Measurements from ENCODE around the gene TPRN.
"Not testable (repeated sequence)": the region's sequence is repeated elsewhere in the genome, so short reads cannot be mapped to it uniquely, and the experiment has no call there.

Gene TPRN, protein sequence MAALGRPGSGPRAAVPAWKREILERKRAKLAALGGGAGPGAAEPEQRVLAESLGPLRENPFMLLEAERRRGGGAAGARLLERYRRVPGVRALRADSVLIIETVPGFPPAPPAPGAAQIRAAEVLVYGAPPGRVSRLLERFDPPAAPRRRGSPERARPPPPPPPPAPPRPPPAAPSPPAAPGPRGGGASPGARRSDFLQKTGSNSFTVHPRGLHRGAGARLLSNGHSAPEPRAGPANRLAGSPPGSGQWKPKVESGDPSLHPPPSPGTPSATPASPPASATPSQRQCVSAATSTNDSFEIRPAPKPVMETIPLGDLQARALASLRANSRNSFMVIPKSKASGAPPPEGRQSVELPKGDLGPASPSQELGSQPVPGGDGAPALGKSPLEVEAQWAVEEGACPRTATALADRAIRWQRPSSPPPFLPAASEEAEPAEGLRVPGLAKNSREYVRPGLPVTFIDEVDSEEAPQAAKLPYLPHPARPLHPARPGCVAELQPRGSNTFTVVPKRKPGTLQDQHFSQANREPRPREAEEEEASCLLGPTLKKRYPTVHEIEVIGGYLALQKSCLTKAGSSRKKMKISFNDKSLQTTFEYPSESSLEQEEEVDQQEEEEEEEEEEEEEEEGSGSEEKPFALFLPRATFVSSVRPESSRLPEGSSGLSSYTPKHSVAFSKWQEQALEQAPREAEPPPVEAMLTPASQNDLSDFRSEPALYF

DNA sequence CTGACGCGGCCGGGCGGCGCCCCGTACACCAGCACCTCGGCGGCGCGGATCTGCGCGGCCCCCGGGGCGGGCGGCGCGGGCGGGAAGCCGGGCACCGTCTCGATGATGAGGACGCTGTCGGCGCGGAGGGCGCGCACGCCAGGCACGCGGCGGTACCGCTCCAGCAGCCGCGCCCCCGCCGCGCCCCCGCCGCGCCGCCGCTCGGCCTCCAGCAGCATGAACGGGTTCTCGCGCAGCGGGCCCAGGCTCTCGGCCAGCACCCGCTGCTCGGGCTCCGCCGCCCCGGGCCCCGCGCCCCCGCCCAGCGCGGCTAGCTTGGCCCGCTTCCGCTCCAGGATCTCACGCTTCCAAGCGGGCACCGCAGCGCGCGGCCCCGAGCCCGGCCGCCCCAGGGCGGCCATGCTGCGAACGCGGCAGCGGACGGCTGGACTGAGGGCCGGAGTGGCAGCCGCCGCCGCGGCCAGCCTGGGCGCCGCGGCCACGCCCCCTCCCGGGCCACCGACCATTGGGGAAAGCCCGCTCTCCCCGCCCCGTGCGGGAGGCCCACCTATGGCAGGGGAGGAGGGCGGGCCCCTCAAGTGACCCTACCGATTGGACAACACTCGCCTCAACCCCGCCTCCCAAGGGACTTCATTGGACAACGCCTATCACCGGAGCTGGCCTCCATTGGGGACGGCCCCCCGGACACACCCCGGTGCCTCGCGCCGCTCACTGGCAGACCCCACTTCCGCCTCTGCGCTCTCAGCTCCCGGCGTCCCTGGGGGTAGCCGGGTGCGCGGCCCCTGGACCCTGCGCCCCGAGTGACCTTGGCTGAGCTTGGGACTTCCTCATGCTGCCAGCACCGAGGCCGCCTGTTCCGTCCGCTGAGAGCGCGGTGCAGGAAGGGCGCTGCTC lies at the start of gene TPRN:
Gene TPRN (minus strand): TSS at position 431 of the 894 bp plus-strand sequence. CDS start 30 bp downstream, at position 401.
- peak; percentile 98 for DNase-seq

DNA sequence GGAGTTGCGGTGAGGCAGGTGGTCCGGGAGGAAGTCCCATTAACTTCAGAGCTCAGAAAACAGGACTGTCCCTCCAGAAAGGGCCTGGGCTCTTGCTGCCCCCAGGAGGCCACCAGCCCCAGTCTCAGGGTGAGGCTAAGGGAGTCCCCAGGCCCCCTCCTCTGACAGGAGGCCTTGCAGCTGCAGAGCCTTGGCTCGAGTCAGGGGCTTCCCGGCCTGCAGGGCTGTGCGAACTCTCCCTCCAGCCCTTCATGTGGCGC lies 47.3 kb upstream of the TPRN start:
- no peak for DNase-seq

DNA sequence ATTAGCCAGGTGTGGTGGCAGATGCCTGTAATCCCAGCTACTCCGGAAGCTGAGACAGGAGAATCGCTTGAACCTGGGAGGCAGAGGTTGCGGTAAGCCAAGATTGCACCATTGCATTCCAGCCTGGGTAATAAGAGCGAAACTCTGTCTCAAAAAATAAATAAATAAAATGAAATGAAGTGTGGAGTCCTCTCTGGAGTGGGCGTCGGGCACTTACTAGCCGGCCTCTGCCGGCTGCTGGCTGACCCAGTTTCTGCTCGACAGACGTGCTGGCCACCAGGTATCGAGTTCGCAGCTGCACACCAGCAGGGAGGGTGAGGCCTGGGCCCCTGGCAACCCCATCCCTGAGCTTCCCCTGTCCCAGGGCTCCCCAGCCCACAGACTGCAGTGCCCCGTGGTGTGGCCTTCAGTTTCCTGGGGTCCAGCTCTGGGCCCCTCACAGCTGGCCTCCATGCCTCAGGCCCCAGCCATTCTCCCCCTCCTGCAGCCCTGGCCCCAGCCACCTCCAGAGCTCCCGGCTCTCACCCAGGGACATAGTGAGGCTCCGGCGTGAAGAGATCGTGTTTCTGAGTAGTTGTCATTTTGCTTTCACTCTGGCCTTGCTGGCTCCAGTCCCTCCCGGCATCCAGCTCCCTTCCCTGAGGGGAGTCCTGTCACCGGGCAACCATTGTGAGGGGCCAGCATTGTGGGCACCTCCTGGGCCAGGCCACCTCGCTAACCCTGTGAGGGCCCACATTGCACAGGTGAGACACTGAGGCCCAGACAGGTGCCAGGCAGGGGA lies 46.8 kb upstream of the TPRN start:
- DNase-seq = no peak

DNA sequence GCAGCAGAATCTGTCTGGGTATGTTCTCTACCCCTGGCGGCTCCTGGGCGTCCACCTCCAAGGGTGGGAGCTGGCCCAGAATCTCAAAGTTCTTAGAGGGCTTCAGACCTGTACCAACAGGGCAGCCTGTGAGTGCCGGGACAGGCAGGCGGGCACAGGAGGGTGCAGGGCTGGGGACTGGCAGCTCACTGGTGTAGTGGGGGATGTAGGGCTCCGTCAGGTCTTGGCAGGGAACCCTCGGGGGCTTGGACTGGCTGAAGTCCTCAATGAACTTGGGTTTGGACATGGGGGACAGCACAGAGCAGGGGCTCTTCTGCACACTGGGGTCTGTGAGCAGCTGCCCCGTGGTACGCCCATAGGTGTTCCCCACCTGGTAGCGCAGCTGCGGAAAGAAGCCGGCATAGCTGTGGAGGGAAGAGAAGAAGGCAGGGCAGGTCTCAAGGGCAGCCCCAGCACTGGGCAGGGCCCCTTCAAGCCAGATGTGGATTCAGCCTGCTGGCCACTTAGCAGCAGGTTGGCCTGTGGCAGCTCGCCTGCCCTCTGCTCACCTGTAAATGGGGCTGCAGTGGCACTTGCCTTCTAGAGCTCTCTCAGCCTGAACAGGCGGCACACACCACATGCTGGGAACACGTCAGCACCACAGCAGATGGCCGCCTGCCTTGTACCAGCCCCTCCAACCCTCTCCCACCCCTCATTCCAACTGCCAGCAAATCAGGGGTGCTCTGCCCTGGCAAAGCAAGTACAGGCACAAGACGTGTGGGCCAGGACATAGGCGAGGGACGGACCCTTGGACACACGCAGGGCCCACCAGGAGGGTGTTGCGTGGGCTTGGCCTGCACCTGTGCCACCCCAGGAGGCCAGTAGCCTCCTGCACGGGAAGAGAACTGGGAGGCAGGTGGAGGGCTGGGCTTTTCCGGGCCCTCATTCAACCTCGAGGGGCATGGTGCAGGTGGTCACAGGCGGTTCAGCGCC lies 45.2 kb upstream of the TPRN start:
- no peak for DNase-seq

DNA sequence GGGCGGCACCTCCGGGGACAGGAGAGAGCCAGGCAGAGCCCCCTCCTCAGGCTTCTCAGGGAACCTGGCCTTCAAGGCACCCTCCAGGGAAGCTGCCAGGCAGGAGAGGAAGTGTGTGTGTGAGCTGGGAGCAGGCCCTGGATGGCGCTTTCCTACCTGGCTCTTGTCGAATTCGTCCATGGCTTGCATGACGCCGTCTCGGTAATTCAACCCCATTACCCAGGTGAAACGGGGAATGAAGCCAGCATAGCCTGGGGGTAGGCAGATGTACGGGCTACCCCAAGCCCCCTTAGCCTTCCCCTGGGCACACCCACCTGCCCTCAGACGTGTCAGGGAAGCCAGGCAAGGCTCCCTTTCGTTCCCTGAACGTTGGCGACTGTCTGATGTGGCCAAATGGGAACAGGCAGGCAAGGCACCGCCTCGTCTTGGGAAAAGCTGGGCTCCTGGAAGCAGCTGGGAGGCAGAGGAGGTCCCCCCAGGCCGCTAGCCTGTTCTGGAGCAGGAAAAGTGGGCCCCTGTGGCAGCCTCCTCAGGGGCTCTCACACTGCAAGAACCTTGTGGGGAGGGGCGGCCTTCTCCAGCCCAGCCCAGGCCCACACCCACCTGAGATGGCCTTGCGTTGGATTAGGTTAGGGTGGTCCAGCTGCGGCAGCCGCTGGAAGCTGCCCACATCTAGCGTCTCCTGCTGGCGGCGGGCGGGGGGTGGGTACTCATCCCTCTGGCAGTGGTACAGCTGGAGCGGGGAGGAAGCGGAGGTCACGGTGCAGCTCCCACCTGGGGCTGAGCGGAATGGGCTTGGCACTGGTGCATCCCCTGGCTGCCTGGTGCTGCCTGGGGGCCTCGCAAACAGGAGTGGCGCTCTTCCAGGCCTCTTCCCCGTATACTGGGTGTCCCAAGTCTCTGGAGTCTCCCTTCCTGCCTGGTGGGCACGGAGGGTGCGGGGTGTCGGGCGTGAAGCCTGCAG lies 44.2 kb upstream of the TPRN start:
- no peak for DNase-seq

DNA sequence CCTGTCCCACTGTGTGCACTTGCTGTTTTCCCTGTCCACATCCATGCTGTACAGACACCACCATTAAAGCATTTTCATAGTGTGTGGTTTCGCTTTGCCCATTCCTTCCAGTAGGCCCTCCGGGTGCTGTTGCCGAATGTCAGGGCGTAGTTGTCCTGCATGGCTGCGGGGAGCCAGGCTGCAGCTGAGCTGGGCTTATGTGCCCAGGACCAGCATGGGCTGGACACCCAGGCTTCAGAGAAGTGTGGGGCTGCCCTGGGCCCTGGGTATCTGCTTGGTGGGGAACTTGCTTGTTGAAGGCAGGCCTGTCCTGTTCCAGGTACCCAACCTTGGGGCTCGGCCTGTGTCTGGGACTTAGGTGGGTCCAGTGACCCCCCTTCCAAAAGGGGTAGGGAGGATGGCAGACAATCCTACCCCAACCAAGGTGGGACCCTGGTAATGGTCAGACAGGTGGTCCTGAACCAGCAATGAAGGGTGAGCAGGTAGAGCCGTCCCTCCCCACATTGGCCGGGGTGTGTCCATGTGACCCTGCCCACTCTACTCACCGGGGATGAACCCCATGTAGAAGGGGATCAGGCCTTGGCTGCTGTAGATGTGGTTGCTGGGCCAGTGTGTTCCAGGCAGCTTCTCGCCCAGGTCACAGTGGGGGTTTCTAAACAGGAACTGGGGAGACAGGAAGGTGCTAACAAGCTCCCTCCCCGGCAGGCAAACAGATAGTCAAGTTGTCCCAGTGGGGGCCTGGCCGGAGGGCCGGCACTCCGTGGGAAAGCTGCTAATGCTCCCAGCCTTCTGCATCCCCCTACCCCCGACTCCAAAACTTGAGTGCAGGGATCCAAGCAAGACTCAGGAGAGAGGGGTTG lies 43.3 kb upstream of the TPRN start:
- DNase-seq = no peak

DNA sequence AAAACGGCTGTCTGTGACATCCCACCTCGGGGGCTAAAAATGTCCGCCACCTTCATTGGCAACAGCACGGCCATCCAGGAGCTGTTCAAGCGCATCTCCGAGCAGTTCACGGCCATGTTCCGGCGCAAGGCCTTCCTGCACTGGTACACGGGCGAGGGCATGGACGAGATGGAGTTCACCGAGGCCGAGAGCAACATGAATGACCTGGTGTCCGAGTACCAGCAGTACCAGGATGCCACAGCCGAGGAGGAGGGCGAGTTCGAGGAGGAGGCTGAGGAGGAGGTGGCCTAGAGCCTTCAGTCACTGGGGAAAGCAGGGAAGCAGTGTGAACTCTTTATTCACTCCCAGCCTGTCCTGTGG lies 42.7 kb upstream of the TPRN start:
- not testable (repeated sequence) for DNase-seq

DNA sequence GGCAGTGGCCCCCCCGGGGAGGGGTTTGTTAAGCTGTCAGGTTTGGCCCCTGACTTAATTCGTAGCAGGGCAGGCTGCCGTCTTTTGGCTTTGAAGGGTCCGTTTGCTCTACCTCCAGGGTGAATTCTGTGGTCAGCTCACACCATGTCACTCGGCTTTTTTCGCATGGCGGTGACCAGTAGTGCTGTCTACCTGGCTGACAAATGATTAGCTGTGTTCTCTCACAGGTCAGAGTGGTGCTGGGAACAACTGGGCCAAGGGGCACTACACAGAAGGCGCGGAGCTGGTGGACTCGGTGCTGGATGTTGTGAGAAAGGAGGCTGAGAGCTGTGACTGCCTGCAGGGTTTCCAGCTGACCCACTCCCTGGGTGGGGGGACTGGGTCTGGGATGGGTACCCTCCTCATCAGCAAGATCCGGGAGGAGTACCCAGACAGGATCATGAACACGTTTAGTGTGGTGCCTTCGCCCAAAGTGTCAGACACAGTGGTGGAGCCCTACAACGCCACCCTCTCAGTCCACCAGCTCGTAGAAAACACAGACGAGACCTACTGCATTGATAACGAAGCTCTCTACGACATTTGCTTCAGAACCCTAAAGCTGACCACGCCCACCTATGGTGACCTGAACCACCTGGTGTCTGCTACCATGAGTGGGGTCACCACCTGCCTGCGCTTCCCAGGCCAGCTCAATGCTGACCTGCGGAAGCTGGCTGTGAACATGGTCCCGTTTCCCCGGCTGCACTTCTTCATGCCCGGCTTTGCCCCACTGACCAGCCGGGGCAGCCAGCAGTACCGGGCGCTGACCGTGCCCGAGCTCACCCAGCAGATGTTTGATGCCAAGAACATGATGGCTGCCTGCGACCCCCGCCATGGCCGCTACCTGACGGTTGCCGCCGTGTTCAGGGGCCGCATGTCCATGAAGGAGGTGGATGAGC lies 42.0 kb upstream of the TPRN start:
- DNase-seq = no peak

DNA sequence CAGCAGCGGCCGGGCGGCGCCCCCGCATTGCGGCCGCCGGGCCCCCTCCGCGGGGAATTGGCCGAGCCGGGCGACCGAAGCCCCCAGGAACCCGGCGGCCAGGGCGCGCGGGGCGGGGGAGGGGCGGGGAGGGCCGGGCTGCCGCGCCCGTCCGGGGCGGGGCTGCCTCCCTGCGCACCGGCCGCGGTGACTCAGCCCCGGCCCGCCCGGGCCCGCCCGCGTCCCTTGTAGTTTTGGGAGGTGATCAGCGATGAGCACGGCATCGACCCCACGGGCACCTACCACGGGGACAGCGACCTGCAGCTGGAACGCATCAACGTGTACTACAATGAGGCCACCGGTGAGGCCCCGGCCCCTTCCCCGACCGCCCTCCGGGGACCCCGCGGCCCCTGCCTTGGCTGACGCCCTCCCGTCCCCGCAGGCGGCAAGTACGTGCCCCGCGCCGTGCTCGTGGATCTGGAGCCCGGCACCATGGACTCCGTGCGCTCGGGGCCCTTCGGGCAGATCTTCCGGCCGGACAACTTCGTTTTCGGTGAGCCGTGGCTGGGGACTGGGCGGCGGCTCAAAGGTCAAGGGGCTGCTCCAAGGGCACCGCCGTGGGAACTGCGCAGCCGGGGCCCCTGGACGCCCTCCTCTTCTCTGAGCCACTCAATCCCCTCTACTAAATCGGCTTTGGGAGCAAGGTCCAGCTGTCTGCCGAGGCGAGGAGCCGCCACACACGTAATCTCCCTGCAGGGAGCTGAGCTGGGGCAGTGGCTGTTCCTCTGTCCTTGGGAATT lies 41.1 kb upstream of the TPRN start:
- DNase-seq = no peak

DNA sequence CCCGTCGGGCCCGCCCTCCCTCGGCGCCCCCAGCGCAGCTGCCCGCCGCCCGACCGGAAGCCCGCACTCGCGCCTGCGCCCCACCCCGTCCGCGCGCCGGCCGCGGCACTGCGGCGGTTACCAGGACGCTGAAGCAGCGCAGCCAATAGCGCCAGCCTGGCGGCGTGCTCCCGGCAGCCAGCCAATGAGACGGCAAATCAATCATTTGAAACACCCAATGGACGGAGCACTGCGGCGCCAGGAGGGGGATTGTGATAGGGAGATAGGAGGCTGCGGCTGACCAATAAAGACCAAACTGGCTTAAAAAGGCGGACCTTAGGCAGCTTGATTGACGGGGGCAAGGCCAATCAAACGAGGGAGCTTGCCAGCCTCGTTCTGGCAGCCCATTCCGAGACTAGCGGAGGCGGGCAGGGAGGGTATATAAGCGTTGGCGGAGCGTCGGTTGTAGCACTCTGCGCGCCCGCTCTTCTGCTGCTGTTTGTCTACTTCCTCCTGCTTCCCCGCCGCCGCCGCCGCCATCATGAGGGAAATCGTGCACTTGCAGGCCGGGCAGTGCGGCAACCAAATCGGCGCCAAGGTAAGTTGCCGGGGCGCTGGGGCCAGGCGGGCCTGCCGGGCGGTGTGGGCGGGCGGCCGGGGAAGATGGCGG lies 40.4 kb upstream of the TPRN start, which contains the start of gene TUBB4B:
Gene TUBB4B (plus strand): TSS at position 447 of the 649 bp plus-strand sequence. CDS start 74 bp downstream, at position 521.
- peak; percentile 100 for DNase-seq

DNA sequence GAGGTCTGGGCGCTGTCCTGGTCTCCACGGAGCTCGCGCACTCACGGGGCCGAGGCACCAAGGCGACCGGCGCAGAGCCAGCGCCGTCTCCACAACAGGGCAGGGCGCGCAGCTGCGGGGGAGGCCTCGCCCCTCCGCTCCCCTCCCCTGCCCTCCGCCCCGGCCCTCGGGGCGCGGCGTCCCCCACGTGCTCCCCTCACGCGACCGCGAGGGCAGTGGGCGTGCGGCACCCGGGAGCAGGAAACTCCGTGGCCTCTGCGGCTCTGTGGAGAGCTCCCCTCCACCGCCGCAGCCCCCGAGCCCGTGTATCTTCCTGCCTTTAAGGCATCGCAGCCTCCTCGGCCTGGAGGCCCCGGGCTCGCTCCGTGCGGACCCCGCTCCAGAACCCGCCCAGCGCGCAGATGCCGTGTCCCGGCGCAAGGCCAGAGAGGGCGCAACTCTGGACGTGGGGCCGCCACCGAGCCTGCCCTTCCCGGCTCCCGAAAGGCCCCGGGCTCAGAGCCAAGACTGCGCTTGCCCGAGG lies 39.8 kb upstream of the TPRN start:
- peak; percentile 88 for DNase-seq

DNA sequence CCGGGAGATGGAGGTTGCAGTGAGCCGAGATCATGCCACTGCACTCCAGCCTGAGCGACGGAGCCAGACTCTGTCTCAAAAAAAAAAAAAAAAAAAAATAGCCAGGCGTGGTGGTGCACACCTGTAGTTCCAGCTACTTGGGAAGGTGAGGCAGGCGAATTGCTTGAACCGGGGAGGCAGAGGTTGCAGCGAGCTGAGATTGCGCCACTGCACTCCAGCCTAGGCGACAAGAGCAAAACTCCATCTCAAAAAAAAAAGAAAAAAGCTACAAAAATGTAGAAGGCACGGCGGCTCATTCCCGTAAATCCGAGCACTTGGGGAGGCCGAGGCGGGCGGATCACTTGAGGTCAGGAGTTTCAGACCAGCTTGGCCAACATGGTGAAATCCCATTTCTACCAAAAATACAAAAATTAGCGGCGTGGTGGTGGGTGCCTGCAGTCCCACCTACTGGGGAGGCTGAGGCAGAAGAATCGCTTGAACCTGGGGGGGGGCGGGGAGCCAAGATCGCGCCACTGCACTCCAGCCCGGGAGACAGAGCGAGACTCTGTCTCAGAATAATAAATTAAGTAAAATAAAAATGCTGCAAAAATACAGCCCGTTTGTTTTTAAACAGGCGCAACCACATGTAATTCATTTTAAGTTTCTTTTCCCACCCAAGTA lies 39.1 kb upstream of the TPRN start:
- not testable (repeated sequence) for DNase-seq

DNA sequence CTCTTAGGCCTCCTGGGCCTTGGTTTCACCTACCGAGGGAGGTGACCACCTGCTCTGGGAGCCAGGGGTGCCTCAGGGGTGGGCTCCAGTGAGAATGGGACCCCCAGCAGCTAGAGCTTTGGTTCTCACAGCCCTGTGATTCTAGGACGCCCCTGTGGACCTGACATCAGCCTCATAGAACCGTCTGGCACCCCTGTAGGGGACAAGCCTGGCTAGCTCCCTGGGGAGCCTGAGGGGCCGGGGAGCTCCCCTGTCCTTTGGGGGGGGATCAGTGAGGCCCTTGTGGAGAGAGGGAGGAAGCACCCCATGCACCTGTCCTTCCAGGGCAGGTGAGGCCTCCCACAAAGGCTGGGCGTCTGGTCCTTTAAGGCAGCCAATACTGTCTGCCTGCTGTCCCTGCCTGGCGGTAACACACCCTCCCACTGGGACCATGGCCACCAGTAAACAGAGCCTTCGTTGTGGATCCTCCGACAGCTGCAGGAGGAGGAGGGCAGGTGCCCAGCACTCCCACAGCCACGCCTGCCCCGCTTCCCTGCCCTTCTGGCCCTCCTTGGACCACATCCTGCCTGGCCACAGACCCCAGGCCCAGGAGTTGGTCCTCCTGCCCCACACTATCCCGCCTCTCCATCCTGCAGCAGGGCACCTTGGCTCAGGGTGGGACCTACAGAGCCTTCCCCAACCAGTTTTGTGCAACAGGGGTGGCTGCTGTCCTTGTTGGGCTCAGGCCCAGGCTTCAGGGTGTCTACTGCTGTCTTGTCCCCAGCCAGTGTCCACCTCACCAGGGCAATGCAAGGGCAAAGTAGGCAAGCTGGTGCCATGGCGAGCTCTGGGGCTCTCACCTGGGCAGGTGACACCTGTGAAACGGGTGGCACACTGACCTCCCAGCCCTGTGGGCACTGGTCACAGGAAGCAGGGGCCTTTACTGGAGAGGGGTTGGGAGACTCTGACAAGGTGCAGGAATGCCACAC lies 37.5 kb upstream of the TPRN start:
- DNase-seq = no peak

DNA sequence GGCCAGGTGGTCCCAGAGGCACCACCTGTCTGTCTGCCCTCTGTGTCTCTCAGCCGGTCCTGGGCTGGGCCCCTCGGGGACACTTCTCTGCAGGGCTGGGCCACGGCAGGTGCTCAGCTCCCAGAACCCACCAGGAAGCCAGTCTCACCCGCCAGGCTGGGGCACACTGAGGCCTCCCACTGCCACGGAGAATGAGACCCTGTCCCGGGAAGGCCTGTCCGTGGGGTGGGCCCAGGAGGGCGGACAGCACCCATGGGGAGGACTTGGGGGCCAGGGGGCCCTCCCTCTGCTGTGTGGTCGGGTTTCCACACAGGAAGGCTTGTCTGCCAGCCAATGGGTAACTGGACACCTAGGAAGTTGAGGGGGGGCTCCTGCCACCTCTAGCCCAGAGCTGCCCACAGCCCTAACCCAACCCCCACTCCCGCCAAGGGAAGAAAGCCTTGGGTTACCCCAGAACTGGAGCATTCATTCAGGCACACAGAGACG lies 36.4 kb upstream of the TPRN start:
- DNase-seq = no peak

Measured in left hindlimb (tissue), 1 donor.